GM21526 (cell line): ENCODE results near the gene GRM3.
A peak's percentile ranks its signal among the peaks of the same experiment; 100 is the strongest.

Experiments
- ATAC-seq: cut with Tn5 transposase; IDR thresholded peaks from one replicate; pipeline ENCODE4 v1.9.1; 2021; ENCODE audit warnings: moderate library complexity; ENCODE audit not compliant: unreplicated experiment, low FRiP score

The GRM3 gene

DNA sequence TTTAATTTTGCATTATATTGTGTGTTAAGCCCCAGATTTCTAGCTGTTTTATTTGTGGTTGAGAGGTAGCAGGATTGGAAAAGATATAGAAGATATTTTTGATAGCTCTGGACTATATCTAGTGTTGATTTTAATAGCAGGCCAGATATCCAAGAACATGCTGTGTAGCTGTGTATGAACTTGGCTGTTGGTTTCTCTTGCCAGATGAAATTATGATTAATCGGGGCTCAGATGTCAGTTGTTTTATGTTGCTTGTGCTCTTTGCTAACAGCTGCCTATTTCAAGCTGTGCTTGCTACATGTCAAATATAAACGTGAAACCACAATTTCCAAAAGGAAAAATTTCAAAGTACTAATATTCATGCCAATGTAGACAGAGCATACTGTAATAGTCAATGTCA lies 141.1 kb downstream of the GRM3 start:
- no peak for ATAC-seq

DNA sequence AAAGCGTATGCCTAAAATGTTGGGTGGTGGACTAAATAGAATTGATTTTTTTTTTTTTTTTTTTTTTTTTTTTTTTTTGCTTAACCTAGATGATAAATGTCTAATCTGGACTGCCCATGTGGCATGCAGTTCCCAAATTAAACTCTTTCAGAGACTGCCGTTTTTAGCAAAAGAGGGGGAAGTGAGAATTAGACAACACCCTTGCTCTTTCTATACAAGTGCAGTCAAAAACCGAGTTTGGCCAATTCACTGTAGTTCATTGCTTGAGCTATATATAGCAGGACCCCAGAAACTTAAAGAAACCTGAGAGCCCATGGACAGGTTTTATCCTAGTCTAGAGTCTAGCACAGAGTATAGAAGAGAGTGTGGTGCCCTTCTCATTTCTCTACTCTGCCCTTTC lies 141.9 kb downstream of the GRM3 start:
- peak; percentile 94 for ATAC-seq

DNA sequence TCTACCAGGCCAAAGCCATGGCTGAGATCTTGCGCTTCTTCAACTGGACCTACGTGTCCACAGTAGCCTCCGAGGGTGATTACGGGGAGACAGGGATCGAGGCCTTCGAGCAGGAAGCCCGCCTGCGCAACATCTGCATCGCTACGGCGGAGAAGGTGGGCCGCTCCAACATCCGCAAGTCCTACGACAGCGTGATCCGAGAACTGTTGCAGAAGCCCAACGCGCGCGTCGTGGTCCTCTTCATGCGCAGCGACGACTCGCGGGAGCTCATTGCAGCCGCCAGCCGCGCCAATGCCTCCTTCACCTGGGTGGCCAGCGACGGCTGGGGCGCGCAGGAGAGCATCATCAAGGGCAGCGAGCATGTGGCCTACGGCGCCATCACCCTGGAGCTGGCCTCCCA lies 142.7 kb downstream of the GRM3 start:
- ATAC-seq: no peak

DNA sequence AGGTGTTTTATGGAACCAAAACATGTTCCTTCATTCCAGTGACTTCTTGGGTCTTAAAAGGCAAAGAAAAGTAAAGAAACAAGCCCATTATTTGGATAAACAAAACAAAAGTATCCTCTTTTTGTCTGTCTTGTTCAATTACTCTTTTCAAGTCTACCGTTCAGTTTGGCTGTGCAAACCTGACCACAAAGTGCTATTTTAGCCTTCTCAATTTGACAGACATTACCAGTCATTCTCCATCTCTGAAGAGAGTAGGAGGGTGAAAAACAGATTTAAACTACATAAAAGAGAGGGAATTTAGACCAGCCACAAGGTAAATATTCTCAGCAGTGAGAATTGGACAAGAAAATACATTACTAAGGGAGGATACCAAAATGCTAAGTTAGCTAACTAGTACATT lies 145.2 kb downstream of the GRM3 start:
- ATAC-seq: peak; percentile 45

DNA sequence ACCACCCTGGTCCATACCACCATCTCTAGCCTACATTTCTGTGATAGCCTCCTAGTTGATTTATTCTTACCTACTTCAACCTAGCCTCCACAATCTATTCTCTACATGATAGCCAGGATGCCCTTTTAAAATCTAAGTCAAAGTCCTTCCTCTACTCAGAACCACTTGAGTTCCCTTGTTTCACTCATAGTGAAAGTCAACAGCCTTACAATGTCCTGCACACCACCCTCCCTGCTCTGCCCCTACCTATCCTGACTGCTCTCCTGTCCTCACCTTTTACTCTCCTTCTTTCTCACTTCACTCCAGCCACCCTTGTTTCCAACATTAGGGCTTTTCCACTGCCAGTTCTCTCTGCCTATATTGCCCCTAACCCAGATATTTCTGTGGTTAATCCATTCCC lies 146.7 kb downstream of the GRM3 start:
- peak; percentile 61 for ATAC-seq

DNA sequence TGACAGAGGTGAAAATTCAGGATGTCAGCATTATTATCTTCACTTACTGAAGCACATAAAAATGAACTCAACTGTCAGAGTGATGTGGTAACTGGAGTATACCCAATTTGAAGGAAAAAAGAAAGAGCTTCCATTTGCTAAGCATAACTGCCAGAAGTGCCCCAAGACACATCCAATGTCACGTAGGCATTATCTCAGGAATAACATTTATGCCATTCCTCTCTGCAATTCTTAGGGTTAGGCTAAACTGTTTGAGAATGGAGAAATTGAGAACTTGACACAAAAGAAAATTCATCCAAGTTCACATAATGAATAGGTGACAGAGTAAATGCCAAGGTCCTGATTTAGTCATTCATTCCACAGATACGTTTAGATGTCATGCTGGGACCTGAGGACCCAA lies 148.6 kb downstream of the GRM3 start:
- ATAC-seq: no peak

DNA sequence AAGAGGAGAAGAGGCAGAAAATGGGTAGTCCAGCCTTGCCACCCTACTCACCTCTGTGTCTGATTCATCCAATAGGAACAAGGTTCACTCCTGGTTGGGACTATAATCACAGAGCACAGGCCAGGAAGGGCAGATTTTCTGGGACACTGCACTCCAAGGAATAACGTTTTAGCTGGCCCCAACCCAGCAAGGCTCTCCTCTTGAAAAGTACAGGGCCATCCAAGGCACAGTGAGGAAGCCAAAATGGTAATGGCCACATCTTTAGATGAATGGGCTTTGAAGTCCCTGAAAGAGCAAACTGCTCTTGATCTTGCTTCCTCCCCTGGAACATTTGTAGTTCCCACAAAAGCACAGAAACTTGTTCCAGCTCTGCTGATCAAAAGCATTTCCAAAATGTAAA lies 149.4 kb downstream of the GRM3 start:
- ATAC-seq: no peak

DNA sequence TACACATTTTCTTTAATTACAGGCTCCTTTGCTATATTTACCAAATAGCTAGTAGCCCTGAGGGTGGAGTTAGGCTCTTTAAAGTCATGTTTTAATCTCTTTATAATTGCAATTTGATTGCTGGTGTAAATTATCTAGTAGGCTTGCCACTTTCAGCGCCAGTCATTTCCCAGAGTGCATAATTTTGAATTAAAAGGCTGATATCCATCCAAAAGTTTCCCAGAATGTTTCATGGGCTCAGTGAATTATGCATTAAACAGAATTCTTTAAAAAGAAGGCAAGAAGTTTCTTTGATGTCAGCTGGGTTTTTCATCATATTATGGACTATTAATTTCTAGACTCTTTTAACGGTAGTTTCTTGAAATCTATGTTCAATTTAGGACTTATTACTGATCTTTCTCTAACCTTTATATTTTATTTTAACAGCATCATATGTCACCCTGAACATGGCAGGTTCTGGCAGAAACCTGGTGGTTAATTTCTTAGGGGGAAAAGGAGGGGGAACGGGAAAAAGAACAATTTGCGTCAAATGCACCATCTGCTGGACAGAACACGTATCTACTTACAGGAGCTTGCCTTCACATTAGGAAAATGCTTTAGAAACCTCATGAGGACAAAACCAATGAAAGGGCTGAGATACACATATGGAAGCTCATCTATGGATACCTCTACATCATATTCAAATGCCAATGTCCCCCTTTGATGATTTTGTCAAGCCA lies 171.1 kb downstream of the GRM3 start:
- no peak for ATAC-seq

DNA sequence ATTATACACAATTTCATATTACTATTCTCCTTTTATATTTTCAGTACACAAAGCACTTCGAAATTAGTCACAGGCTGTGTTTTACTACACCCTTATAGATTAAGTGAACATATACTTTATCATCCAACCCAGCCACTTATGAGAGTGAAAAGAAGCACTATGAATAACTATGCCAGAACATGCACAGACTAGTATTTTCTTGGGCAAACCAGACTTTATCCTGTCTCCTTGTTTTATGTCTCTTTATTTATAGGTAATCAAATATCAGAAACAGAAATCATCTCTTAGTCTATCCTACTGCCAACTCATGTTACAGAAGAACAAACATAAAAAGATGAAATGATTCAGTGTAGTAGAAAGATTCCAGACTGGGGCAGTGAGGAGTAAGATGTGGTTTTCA lies 171.8 kb downstream of the GRM3 start:
- ATAC-seq: no peak

DNA sequence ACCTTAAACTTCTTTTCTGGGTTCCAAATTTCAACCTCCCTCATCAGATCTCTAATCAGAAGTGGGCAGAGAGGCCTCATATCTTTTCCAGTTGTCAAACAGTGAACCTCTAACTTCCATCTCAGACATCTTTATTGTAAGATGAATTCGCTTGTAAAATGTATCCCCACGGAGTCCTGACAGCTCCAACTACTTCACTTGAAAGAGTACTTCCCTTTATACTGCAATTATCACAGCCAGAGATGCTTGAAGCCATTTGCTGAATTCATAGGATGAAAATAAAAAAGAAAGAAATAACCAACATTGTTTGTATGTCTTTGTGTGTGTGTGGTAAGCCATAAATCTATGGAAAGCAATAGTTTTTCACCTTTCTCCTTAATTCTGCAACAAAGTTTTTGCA lies 175.2 kb downstream of the GRM3 start:
- ATAC-seq: no peak

DNA sequence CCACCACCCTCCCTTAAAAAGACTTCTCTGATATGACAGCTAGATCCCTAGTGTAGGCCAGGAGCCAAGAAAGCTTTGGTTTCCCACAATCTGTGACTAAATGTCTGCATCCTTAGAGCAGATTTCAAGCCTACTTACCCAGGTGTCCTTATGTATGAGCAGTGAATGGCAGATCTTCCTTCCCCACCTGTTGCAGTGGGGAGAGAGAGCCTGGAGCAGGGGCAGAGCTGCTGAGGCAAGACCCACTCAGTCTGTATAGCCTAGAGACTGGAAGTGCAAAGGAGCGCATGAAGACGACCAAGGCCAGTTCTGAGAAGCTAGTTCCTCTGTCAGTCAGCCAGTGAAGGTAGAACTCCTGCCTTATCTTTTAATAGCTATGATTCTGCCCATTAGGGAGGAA lies 180.1 kb downstream of the GRM3 start:
- ATAC-seq: no peak

DNA sequence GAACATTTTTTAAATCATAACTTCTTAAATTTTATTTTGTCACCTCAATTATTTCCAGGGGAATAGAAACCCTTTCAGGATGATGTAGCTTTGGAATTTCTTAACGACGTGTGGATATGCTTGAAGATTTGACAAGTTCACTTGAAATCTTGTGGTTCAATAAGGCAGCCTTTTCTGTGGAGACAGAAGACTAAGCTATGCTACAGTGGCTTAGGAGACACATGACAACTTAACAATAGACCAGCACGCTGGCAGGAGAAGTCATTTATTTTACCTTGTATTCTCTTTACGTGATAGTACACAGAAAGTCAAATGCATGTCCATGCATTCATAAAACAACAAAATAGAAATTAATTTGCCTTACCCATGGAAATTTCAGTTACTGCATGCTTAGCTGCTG lies 181.6 kb downstream of the GRM3 start:
- no peak for ATAC-seq

DNA sequence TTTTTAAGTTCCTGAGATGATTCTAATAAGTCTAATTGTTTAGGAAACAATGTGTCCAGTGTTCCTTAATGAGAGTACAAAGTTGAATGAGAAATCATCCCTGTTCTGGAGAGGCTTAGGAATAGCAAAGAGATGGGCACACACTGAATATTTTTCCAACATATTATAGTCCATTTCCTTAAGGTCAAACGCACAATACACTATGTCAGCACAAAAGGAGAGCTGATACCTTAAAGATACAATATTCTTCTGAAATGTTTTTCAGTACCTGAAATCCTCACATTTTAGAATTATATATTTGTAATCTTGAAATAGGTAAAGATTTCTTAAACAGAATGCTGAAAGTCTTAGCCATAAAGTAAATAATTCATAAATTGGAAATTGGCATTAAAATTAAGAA lies 183.2 kb downstream of the GRM3 start:
- no peak for ATAC-seq

DNA sequence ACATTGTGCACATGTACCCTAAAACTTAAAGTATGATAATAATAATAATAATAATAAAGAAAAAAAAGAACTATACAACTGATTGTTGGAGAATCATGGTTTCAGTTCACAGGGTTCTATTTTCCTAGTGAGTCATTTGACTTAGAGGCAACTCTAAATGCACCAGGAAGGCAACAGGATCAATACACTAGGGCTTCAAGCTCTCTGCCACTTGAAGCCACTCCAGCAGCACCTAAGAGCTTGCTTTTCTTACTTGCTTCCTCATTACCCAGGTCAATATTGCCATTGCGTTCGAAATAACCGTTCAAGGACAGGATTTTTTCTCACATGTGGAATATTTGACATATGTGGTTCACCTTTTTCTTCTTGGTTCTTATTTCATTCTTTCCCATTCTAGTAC lies 189.7 kb downstream of the GRM3 start:
- no peak for ATAC-seq

DNA sequence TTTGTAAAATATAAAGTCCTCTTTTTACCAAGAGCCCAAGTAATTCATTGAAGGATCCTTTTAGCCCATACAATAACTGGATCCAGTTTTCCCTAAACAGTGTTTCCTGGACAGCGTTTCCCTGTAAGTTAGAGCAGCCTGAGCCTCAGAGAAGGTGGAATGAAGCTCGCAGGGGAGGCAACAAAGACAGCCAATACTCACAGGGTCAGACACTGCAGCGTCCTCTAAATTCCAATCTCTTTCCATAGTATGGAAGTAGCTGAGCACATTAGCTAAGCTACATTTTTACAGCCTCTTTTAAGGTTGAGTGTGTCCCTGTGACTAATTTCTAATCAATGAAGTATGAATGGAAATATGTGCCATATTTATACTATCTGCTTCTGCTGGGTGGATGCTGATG lies 193.5 kb downstream of the GRM3 start:
- no peak for ATAC-seq

DNA sequence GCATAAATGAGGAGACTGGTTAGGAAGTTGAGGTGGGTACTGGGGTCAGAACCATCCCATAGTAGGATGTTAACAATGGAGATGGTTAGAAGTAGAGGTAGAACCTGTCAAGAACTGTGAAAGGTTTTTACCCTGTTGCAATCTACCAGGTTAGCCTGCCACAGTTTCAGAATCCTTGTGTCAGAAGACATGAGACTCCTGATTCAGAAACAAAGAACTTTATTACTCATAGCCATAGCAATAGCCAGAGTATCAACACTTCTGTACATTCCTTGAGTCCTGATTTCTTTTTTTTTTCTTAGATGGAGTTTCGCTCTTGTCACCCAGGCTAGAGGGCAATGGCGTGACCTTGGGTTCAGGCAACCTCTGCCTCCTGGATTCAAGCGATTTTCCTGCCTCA lies 200.9 kb downstream of the GRM3 start:
- ATAC-seq: no peak

DNA sequence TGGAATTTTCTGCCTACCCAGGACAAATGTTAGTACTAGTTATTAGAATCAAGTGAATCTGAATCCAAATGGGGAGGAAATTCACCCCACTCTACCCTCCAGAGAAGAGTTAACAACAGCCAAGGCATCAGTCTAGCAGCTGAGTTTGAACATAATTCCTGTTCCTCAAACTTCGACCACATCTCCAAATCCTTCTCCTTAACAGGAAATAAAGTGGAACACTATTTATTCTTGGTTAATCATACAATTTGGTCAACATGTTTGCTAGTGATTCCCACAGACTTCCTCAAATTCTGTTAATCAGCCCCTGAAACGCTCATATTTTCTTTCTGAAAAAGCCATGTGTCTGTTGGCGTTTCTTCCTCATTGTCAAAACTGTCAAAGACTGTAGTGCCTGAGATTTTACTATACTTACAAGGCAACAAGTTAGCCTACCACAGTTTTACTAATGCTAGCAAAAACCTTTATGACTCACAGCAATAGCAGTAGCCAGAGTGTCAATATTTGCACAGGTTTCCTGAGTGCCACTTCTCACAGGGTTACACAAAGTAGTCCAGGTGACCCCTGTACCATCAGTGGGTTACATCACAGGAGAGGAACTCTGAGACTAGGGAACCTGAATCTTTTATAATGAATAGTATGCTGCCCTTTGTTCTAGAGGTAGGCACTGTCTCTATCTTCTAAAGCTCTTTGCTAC lies 202.9 kb downstream of the GRM3 start:
- no peak for ATAC-seq

DNA sequence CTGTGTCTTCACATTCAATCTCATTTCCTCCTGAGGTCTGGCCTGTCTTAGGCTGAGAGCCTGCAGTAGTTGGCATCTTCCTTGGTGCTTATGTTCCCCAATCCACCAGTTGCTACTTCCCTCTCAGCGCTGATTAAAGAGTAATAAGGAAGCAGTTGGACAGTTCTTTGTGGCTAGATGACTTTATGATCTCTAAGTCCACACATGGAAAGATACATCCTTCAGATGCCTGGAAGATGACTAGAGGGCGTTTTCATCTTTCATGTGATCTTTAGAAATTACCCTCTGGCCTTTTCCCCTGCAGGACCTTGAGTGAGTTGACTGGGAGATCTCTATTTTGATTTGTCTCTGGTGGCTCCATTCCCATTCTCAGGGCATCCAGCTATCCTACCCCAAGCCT lies 204.5 kb downstream of the GRM3 start:
- ATAC-seq: no peak

DNA sequence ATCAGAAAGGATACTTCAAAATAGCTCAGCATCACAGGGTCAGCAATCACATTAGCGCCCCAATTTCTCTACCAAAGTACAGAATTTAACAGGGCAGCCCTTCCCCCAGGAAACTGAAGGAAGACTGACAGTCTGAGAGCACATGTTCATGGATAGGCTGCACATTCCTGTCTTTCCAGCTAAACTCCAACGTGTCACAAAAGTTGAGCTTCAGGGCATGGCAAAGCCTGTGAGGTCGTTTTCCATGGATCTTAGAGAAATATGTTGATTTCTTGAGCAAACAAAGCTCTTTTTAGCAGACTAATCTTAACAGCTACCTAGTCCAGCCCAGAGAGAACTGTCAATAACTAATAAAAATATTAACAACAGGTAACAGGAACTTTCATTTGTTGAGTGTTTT lies 207.9 kb downstream of the GRM3 start:
- no peak for ATAC-seq

DNA sequence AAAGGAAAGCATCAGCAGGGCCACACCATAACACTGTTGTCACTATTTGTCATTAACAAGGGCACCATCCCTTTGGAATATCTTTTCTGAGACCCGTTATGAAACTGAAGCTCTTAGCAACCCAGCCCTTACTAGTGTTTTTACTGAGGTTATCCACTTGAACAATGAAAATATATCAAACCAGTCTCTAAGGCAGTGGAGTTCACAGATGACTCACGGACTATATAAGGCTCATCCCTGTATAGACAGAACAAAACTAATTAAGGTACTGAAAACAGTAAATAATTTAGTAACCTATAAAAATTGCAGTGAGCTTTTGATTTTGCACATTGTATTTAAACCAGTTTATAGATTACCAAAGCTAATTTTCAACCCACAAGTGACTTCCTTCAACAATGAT lies 219.7 kb downstream of the GRM3 start:
- ATAC-seq: no peak

DNA sequence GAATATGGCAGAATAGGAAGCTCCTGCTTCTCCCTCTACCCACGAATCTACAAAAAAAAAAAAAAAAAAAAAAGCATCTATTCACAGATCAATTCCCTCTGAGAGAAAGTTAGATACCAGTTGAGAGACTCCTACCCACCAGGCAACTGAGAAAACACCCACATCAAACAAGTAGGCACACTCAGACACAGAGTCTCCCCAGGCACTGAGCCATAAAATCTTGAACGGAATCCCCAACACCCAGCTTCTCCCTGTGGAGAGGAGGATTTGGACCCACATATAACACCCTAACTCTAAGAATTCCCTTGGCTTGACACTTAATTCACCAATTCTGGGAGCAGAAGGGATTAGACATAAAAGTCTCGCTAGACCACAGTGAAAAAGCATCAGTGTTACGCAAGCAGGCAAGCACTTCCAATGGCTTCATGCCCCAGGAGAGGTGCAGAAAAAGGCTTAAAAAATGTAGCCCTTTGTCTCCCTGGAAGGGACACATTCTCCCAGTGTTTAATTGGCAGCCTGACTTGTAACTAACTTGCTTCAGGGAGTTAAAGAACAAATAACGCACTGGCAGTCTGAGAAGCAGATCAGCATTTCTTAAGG lies 223.6 kb downstream of the GRM3 start:
- no peak for ATAC-seq

DNA sequence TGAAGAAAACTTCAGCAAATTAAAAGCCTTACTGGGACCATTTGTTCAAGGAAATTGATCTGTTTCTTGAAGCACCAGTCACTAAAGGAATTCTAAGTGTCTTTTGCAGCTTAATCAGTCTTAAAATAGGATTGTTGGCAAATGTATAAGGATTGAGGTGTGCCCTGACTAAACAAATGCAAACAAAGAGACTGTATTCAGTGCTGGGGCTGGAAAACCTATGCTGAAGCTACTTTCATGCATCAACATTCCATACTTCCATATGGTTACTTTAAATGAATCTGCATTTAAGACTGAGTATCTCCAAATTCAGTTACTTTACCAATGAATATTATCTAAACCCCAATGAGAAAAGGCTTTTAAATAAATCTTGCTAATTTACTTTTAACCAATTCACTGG lies 232.4 kb downstream of the GRM3 start:
- ATAC-seq: no peak
